AG04450 (cell line): ENCODE results near the gene TRIO. TPM values are rescaled to one million over a fixed set of nuclear protein-coding genes. Genes with fewer than 3 reads are reported as not detected.

Experiments used
- CTCF ChIA-PET: fragments of 300-600, 350-600 bp; formaldehyde crosslinking; extraction: SDS; loops from one replicate; lab custom pipeline; 2022; ENCODE audit warnings: antibody characterized with exemption, inconsistent platforms; lab: Charles Lee
- POLR2A ChIA-PET: fragments of 350-600 bp; formaldehyde crosslinking; extraction: SDS; loops from one replicate; lab custom pipeline; 2021; ENCODE audit warnings: antibody characterized with exemption, inconsistent platforms; lab: Yijun Ruan, JAX
- DNase-seq: peaks from one replicate; pipeline ENCODE4 v3.0.0-alpha.2; 2011; ENCODE audit warnings: low read depth, low spot score
- H3K27ac ChIP-seq: one replicate; pipeline ENCODE4 v1.5.1; 2012; ENCODE audit warnings: low read depth, low read length, control low read depth
- H3K27me3 ChIP-seq: one replicate; pipeline ENCODE4 v1.6.0; 2012; ENCODE audit warnings: low read length; ENCODE audit not compliant: control insufficient read depth, insufficient read depth
- H3K4me3 ChIP-seq: 2 replicates; pipeline ENCODE4 v1.5.1; 2011; ENCODE audit warnings: mild to moderate bottlenecking, low read depth, low read length, control low read depth
- H3K9me3 ChIP-seq: 2 replicates; pipeline ENCODE4 v1.5.1; 2012; ENCODE audit warnings: low read length; ENCODE audit not compliant: control insufficient read depth, insufficient read depth
- polyA plus RNA-seq: library from polyadenylated mRNA; depleted of rRNA; stranded (reverse); fragments of >200 nt; gene quantifications from 2 replicates; pipeline ENCODE4 v1.2.3, GENCODE V29; 2011
- TF ChIP-seq, protein P1 (sequence below): IDR thresholded peaks from 2 replicates; pipeline ENCODE4 v1.5.1; 2011; ENCODE audit warnings: low read depth, low read length, control low read depth, inconsistent platforms

The TRIO gene
- polyA plus RNA-seq, 1 experiment, result 268 TPM

DNA sequence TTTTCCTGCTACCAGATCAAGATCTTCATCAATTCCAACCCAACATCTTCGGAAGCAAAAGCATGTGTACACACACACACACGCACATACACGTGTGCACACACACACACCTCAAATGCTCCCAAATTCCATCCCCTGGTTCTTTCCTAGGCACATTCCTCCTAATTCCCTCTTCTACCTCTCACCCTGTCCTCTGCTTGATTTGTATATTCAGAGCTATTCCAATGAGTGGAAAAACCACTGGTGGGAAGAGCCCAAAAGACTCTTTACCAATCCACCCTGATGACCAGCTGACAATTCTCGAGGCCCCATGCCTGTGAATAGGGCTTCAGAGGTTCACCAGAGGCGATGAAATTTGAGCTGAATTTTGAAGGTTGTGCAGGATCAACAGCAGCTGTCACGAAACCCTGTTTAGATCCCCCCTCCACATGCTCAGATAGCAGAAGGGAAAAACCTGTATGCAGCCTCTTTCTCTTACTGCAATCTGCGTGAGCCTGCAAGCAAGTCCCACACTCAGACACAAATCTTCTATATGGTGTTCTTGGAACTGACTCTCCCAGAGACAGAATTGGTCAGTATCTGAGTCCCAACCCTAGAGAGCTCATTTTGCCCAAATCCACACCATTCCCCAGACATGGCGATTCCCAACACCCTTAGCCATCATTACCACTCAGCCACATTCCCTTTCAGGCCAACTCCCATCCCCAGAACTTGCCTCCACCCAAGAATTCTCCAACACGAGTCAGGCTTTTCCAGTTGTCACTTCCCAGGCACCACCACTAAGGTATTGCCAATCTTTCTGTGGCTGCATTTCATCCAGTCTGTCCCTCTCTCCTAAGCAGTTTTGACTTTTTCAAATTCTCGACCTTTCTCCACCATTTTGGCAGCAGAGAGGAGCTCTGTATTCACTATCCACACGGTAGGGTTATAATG is 4.3 kb upstream of the TRIO start:
- CTCF ChIA-PET, result interaction anchor here (2.0 to 2.4 kb wide), 2 partner anchors 30 to 152 kb away, joined by 5 to 9 read pairs; no protein-coding TSS in a partner anchor
- Histone ChIP-seq H3K9me3 (peaks cover 14% of the 10 kb centered on the region), H3K27ac (no peak overlapping the region), H3K4me3 (no peak overlapping the region), H3K27me3 (no peaks in the 10 kb centered on the region)
- no peak for DNase-seq
- POLR2A ChIA-PET, result interaction anchor here (0.6 to 1.3 kb wide), 4 partner anchors 125 to 144 kb away, joined by 3 read pairs; no protein-coding TSS in a partner anchor
- TF ChIP-seq, protein P1, sequence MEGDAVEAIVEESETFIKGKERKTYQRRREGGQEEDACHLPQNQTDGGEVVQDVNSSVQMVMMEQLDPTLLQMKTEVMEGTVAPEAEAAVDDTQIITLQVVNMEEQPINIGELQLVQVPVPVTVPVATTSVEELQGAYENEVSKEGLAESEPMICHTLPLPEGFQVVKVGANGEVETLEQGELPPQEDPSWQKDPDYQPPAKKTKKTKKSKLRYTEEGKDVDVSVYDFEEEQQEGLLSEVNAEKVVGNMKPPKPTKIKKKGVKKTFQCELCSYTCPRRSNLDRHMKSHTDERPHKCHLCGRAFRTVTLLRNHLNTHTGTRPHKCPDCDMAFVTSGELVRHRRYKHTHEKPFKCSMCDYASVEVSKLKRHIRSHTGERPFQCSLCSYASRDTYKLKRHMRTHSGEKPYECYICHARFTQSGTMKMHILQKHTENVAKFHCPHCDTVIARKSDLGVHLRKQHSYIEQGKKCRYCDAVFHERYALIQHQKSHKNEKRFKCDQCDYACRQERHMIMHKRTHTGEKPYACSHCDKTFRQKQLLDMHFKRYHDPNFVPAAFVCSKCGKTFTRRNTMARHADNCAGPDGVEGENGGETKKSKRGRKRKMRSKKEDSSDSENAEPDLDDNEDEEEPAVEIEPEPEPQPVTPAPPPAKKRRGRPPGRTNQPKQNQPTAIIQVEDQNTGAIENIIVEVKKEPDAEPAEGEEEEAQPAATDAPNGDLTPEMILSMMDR, result no peak

DNA sequence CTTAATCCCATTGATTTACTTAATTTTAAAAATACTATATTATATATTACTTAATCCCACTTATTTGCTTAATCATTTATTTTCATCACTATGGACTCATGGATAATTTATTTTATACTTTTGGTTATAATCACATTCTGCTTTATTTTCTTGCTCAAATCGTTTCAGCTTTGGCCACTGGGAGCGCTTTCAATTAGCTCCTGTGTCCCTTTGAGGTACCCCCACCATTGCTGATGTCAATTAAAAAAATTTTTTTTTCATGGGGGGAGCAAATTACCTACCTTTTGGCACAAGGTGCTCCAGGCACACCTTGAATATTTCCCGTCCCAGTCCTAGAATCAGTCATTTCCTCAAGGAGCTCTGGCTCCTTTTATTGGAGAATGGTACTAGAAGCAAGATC is 1.4 kb upstream of the TRIO start:
- Histone ChIP-seq H3K27ac (peak overlapping the region; percentile 93), H3K4me3 (peak overlapping the region; percentile 84), H3K27me3 (no peaks in the 10 kb centered on the region), H3K9me3 (peaks cover 4% of the 10 kb centered on the region; the same call in 1 of the 2 replicates)
- ChIA-PET CTCF (interaction anchor here (0.6 to 1.8 kb wide), 4 partner anchors 33 to 154 kb away, joined by 3 to 11 read pairs (median 6); no protein-coding TSS in a partner anchor), POLR2A (interaction anchor here (2.1 to 2.9 kb wide), 2 partner anchors 104 to 147 kb away, joined by 8 to 12 read pairs; no protein-coding TSS in a partner anchor)
- DNase-seq, result no peak
- TF ChIP-seq, protein P1, result no peak

DNA sequence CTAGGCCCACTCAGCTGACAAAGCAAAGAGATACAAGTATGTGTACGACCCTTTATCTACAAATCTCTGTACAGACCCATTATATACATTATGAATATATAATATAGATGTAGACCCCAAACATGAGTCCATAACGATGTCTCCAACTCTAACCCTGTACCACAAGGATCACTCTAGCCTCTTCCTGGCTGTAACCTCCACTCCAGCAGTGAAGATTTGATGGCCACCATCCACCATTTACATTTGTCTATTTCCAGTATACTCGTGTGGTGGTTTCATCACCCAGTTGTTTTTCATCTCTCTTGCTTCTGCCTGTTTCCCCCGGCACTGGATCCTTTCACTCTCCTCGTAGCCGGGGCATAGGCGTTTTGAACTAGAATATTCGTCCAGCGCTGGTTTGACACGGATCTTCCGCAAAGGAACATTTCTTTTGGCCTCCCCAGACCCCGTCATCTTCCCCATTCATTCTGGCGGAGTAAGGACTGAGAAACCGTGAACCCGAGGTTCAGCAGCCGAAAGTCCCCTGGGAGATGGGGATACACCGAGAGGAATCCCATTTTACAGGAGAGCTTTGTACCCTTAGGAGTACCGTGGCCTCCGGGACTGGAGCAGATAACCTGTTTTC is 828 bp upstream of the TRIO start:
- POLR2A ChIA-PET, result interaction anchor here (0.8 to 2.9 kb wide), 6 partner anchors 88 to 167 kb away, joined by 3 to 12 read pairs (median 6); no protein-coding TSS in a partner anchor
- Histone ChIP-seq H3K4me3 (peak overlapping the region; percentile 84), H3K27me3 (no peaks in the 10 kb centered on the region), H3K9me3 (peaks cover 4% of the 10 kb centered on the region; the same call in 1 of the 2 replicates), H3K27ac (peak overlapping the region; percentile 93)
- TF ChIP-seq, protein P1, result no peak
- CTCF ChIA-PET, result interaction anchor here (0.6 to 1.8 kb wide), 6 partner anchors 11 to 155 kb away, joined by 3 to 11 read pairs (median 4); no protein-coding TSS in a partner anchor
- no peak for DNase-seq

DNA sequence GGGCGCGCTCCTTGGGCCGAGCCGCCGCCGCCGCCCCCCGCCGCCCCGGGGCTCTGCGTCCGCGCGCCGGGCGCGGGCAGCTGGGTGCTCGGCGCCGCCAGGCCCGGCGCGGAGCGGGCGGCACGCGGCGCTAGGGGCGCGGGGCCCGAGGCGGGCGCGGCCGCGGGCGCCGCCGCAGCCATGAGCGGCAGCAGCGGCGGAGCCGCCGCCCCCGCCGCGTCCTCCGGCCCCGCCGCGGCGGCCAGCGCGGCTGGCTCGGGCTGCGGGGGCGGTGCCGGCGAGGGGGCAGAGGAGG is 351 bp downstream of the TRIO start:
- Histone ChIP-seq H3K9me3 (peaks cover 4% of the 10 kb centered on the region; the same call in 1 of the 2 replicates), H3K27ac (no peak overlapping the region), H3K27me3 (no peaks in the 10 kb centered on the region), H3K4me3 (peak overlapping the region; percentile 84)
- DNase-seq, result no peak
- ChIA-PET POLR2A (interaction anchor here (0.6 to 2.9 kb wide), 10 partner anchors 13 to 149 kb away, joined by 3 to 12 read pairs (median 6); no protein-coding TSS in a partner anchor), CTCF (interaction anchor here (0.7 to 1.5 kb wide), 3 partner anchors 12 to 231 kb away, joined by 3 to 4 read pairs (median 3); no protein-coding TSS in a partner anchor)
- TF ChIP-seq, protein P1, result no peak
